ENCODE results near the gene CCL25.
"Not testable (repeated sequence)": the region's sequence is repeated elsewhere in the genome, so short reads cannot be mapped to it uniquely, and the experiment has no call there.

Gene CCL25

GRCh38 chr19:8085598-8086408 is 33.2 kb downstream of the CCL25 start:
- peak; percentile 92 for DNase-seq (ENCODE audit: low spot score)

DNA sequence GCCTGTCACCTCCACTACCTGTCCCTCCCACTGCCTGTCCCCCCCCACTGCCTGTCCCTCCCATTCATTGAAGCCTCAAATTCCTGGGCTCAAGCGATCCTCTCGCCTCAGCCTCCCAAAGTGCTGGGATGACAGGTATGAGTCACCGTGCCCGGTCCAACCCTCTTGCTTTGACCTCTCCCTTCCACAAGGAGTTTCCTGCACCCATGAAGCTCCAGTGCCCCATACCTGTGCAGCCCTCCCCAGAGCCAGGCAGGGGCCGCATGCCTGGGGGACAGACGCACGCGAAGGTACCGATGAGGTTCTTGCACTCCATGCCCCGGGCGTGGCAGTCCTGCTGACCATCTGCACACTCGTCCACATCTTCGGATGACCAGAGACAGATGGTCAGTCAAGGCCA is 34.3 kb downstream of the CCL25 start:
- no peak for DNase-seq (ENCODE audit: low spot score)

DNA sequence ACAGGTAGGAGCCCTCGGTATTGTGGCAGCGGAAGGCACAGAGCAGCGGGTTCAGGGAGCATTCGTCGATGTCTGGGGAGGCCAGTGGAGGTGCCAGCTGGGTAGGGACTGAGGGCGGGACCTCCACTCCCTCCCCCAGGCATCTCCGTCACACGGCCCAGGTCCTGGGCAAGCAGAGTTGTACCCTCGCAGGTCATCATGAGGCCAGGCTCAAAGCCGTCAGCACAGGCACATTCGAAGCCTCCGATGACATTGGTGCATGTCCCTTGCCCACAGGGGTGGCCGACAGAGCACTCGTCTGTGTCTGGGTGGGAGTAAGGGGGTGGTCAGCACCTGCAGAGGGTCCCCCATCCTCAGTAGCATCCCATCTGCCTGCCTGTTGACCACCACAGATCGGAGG is 35.3 kb downstream of the CCL25 start:
- DNase-seq (ENCODE audit: low spot score), result no peak

- DNase-seq (ENCODE audit: low spot score), result no peak
Observed at GRCh38 chr19:8088752-8089663, 36.4 kb downstream of the CCL25 start.

DNA sequence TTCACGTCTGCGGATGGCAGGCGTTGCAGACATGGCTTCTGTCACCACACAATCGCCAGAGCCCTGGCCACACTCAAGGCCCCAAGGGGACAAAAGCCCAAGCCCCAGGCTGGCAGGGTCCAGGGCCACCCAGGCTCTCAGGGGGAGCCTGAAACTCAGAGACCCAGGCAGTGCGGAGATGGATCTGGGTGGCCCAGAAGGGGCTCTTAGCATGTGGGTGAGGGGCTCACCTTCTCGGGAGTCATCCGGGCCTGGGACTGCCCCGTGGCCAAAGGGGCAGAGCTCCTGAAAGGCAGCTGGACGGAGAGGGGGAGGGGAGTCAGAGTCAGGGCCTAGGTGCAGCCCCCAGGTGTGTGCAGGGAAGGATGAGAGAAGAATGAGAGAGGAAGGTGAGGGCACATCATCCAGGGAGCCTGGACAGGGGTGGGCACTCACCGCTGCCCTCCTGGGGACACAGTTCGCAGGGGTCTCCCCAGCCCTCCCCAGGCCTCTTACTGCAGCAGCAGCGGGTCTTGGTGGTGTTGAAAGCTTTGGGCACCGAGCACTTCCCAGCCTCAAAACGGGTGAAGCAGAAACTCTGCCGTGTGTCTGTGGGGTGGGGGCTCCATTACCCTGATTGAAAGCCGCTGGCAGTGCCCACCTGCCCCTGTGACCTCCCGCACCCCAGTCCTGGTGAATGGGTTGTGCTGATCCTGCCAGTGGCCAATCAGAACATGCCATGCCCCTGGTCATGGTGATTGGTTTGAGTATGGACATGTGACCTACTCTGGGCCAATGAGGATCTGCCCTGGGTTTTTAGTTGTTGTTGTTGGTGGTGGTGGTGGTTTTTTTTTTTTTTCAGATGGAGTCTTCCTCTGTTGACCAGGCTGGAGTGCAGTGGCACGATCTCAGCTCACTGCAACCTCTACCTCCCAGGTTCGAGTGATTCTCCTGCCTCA is 37.4 kb downstream of the CCL25 start:
- DNase-seq (ENCODE audit: low spot score), result no peak

- DNase-seq (ENCODE audit: low spot score), result no peak
Observed at GRCh38 chr19:8090950-8091349, 38.4 kb downstream of the CCL25 start.

DNA sequence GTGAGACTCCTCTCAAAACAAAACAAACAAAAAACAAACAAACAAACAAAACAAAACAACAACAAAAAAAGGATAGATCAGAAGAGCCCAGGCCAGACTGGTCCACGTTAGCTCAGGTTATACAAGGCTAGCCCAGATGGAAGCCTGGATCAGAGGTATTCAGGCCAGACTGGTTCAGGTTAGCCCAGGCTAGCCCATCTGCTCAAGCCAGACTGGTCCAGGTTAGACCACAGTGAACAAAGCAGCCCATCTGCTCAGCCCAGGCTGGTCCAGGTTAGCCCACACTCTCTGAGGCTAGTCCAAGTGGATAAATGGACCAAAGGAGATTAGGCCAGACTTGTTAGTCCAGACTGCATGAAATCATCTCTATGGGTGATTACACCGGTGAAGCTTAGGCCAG is 41.2 kb downstream of the CCL25 start:
- no peak for DNase-seq (ENCODE audit: low spot score)

DNA sequence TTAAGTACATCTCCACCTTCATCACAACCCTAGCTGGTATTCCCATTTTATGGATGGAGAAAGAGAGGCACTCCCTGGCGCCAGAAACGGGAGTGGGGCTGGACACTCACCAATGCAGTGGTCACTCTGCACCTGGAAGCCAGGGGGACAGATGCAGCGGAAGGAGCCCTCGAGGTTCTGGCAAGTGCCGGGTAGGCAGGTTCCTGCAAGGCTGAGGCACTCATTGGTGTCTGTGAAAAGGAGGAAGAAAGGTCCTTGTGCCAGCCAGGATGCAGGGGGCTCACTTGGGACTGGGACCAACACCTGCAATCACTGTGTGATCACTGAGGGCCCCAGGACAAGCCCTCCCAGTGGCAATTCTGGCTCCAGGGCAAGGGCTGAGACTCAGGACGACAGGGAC is 41.8 kb downstream of the CCL25 start:
- no peak for DNase-seq (ENCODE audit: low spot score)

- no peak for DNase-seq (ENCODE audit: low spot score)
Observed at GRCh38 chr19:8095354-8095886, 42.9 kb downstream of the CCL25 start.

DNA sequence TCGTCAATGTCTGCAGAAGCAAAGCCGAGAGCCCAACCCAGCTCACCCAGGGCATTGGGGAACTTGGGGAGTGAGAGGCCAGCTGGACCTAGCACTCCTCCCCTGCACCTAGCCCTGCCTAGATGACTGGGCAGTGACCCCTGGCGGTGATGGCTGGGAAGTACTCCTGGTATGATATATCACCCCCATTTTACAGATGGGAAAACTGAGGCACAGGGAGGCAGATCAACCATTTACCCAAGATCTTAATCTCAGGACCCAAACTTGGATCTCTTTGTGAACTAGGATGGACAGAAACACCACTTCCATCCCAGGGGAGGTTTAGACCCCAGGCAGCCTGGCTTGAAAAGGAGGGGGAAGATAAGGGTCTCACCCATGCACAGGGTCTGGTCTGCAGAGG is 43.5 kb downstream of the CCL25 start:
- DNase-seq (ENCODE audit: low spot score), result no peak

- DNase-seq (ENCODE audit: low spot score), result no peak
Observed at GRCh38 chr19:8097198-8097597, 44.6 kb downstream of the CCL25 start.

- no peak for DNase-seq (ENCODE audit: low spot score)
Observed at GRCh38 chr19:8097681-8098567, 45.4 kb downstream of the CCL25 start.

DNA sequence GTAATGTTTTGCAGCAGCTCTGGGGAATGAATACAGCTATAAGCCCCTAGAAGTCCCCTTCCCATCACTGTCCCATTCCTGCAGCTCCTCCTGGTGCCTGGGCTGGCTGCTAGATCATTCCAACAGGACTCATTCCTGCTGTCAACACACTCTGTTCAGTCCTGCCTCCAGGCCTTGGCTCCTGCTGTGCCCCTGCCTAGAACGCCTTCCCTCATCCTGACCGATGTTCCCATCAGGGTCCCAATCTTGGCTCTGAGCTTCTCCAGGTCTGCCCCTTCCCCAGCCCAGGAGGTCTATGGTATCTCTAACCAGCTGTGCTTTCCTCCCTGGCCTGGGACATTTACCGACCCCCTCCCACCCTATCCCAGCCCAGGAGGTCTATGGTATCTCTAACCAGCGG is 48.8 kb downstream of the CCL25 start:
- no peak for DNase-seq (ENCODE audit: low spot score)

DNA sequence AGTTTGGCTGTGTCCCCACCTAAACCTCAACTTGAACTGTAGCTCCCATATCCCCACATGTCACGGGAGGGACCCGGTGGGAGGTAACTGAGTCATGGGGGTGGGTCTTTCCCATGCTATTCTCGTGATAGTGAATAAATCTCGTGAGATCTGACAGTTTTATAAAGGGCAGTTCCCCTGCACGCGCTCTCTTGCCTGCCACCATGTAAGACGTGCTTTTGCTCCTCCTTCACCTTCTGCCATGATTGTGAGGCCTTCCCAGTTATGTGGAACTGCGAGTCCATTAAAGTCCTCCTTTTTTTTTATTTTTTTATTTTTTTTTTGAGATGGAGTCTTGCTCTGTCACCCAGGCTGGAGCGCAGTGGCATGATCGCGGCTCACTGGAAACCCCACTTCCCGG is 49.4 kb downstream of the CCL25 start:
- DNase-seq (ENCODE audit: low spot score), result not testable (repeated sequence)

DNA sequence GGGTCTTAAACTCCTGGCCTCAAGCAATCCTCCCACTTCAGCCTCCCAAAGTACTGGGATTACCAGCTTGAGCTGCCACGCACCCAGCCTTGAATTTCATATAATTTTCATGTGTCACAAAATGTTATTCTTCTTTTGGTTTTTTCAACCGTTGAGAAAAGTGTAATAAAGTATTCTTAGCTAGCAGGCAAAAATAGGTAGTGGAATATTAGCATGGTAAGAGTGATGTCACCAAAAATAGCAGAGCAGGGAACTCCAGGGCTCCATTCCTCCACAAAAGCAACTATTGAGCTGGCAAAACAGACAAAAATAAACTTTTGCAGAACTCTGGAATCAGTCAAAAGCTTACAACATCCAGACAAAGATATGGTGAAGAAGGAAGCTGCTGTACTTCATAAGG is 52.9 kb downstream of the CCL25 start:
- DNase-seq (ENCODE audit: low spot score), result no peak

DNA sequence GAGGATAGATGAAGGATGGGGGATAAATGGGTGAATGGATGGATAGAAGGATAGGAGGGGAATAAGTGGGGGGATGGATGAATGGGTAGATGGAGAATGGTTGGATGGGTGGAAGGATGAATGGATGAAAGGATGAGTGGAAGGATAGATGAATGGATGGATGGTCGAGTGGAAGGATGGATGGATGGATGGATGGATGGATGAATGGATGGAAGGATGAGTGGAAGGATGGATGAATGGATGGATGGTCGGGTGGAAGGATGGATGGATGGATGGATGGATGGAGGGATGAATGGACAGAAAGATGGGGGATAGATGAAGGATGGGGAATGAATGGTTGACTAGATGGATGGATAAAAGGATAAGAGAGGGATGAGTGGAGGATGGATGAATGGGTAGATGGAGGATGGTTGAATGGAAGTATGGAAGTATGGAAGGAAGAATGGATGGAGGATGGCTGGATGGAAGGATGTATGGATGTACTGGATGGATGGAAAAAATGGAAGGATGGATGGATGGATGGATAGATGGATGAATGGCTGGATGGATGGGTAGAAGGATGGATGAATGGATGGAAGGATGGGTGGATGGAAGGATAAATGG is 54.8 kb downstream of the CCL25 start:
- DNase-seq (ENCODE audit: low spot score), result no peak

DNA sequence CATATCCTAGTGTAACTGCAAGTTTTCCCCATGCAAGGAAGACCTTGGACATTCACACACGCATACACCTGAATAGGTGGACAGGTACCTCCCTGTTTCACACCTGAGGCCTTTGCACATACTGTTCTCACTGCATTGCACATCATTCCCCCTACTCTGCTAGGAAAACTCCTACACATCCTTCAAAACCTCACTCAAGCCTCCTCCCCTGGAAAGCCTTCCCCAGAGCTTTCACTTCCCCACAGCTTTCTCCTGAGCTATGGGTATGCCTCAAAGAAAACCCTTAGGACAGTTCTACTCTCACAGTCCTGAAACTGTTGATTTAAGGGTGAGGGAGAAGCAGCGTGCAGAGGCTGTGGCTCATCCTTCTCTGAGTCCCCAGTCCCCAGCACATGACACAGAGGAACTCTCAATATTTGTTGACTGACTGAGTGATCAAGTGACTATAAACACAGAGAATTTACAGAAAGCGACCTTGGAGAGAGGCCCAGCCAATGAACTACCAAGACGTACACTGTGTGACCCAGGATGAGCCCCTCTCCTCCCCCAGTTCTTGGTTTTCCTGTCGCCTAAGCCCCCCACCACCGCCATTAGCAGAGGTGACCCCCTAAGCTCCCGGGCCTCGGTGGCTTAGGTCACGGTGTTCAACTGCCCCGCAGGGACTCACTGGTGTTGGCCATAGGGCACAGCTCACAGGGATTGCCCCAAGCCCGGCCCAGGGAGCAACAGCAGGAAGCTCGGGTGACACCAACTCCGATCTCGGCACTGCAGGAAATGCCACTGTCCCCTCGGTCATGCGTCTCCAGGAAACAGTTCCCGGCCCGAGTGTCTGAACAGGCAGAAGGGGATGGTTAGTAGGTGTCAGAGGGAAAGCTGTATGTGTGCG is 56.2 kb downstream of the CCL25 start:
- DNase-seq (ENCODE audit: low spot score), result no peak

- DNase-seq (ENCODE audit: low spot score), result no peak
Observed at GRCh38 chr19:8109455-8109854, 56.9 kb downstream of the CCL25 start.

DNA sequence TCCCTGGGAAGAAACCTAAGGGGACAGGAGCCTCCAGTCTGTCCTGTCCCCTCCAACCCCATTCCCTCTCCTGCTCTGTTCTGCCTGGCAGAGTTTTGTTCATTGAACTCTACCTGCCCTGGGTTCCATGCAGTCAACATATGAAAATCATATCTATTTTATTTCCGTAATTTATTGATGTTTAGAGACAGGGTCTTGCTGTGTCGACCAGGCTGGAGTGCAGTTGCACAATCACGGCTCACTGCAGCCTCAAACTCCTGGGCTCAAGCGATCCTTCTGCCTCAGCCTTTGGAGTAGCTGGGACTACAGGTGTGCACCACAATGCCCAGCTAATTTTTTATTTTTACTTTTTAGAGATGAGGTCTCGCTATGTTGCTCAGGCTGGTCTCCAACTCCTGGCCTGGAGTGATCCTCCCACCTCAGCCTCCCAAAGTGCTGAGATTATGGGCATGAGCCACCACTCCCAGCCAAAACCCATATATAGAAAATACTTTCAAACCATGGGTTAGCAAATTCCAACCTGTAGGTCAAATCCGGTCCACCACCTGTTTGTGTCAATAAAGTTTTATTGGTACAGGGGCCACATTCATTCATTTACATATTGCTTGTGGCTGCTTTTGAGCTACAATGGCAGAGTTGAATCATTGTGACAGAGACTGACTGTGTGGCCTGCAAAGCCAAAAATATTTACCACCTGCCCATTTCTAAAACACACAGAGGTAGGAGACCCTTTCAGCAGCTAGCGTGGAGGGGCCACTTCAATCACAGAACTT is 57.5 kb downstream of the CCL25 start:
- DNase-seq (ENCODE audit: low spot score), result no peak

All from HuH-7.5 (cell line).